HG03521 (cell line): ENCODE data around the gene ATP2B3.

ENCODE experiments used
- ATAC-seq: cut with Tn5 transposase; IDR thresholded peaks from one replicate; pipeline ENCODE4 v1.9.1; 2021; ENCODE audit warnings: mild to moderate bottlenecking, moderate library complexity; ENCODE audit not compliant: unreplicated experiment

The ATP2B3 gene

DNA sequence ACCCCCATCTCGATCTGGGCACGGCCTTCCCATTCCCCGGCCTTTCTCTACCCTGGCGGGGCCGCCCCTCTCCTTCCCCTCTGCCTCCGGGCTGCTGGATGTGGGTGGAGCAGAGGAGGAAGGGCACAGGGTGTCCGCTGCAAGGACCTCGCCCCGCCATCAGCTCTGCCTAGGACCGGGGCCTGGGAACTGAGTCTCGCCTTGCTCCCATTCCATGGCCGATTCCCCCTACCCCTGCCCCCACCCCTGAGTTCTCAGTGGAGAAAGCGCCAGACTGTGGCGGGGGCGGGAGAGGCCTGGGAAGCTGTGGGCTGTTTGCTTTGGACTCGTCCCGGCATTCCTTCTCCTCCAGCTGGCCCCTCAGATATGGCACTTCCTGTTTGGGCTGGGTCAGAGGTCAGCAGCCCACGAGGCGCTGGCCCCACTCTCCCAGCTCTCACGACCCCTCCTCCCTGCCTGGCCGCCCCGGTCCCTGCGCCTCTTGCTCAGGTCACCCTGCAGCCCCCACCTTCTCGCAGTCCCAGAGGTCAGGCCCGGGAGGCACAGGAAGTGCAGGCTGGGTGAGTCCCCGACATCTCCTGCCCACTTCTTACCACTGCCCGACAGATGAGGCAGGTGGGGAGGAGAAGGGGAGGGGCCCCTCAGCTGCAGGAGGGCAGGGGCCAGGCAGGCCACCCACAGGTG, 29.1 kb upstream of the ATP2B3 start:
- no peak for ATAC-seq

DNA sequence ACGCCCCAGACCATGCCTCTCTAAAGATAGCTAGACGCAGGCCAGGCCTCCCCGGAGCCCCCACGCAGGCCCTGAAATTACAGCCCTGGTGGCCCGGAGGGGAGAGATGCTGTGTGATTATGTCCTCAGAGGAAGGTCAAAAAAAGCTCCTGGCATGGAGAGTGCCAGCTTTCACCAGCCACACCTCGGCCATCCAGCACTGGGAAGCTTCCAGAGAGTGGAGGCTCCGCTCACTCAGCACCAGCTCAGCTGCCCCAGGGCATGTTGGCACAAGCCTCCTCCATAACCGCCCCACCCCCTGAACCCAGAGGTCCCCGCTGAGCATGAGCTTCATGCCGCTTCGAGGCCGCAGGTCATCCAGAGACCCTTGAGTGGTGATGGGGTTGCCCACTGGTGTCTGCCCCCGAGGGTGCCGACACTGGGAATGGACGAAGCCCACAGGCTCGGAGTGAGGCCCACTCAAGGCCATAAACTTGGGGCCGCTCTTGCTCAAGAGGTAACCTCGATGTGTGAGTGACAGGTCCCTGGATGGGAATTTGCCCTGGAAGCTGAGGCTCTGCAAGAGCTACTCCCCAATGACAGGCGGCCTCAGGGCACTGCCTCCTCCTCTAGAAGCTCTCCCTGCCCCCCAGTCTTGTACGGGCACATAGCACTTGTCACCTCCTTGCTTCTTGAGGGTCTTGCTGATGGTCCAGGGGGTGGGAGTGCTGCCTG, 27.1 kb upstream of the ATP2B3 start:
- ATAC-seq, result no peak

DNA sequence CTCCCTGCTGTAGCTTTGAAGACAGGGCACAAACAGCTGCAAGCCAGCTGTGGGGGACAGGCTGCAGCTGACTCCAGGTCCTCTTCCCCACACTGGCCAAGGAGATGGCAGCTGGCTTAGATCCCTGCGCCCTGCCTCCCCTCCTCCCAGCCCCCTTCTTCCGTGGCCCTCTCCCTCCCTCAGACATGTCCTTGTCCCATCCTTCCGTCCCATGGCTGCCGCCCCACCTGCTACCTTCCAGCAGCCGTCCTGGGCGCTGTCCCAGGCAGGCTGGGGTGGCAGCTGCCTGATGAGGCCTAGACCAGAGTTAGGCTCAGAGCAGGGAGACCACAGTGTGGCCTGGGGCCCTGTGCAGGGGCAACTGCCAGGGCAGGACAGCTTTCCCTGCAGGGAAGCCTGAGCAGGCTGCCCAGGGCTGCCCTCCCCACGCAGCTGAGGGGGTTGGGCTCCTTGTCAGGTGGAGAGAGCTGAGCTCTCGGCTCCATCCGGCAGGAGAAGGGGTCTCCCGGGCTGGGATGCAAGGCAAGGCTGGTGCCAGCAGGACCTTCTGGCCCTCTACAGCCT, 26.0 kb upstream of the ATP2B3 start:
- ATAC-seq, result no peak

DNA sequence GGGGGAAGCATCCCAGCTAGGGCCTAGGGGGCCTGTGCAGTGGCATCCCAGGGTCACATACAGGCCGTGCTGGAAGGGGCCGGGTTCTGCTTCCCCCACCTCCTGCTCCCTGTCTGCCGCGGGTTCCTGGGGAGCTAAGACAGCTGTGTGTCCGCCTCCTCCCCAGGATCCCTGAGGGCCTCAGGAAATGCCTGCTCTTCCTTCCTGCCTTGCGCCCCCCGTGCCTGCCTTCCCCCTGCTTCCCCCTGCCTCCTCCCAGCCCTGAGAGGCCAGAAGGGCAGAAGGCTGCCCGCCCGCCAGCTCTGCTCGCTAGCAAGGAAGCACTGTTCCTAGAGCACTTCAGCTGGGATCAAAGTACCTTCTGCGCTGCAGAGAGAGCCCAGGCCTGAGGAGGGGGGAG, 25.5 kb upstream of the ATP2B3 start:
- no peak for ATAC-seq

DNA sequence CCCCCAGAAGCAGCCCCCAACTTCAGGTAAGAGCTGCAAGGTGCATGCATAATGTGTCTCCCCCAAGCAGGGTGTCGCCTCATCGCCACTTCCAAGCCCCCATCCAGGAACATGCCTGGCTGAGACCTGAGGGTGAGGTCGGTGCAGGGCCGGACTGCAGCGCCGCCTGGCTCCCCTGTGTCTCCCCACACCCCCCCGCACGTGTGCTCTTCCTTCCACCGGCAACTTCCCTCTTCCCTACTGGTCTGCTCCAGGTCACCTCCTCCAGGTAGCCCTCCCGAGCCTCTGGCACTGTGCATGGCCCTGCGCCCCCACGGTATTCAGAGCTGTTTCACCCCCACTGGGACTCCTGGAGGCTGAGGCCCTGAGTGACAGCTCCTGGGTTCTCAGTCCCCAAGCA, 24.9 kb upstream of the ATP2B3 start:
- ATAC-seq, result no peak

DNA sequence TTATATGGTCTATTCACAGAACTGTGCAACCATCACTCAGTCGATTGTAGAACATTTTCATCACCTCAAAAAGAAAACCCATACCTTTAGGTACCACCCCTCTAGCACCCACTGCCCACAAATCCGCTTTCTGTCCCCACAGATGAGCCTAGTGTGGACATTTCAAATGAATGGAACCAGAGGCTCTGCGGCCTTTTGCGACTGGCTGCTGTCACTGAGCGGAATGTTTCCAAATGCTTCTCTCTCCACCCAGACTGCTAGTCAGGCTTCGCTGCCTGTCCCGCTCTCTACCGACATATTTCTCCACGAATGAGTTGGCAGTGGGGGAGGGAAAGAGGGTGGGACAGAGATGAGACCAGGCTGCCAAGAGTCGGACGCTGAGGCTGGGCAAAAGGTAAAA, 24.4 kb upstream of the ATP2B3 start:
- ATAC-seq, result no peak

DNA sequence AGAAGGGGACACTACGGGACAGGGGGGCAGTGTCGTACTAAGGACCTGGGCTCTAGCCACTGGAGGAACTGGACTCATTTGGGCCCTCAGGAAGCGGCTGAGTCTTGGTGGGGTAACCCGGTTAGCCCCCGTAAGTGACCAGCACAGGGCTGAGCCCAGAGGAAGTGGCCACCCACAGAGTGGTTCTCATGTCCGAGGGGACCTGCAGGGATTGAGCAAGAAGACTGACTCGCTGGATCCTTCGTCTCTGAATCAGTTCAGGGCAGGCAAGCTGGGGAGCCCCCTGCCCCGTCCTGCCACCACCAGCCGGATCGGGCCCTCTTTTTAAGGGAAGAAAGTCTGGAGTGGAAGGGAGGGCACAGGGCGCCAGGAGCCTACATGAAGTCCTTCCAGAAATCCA, 23.4 kb upstream of the ATP2B3 start:
- ATAC-seq, result no peak

DNA sequence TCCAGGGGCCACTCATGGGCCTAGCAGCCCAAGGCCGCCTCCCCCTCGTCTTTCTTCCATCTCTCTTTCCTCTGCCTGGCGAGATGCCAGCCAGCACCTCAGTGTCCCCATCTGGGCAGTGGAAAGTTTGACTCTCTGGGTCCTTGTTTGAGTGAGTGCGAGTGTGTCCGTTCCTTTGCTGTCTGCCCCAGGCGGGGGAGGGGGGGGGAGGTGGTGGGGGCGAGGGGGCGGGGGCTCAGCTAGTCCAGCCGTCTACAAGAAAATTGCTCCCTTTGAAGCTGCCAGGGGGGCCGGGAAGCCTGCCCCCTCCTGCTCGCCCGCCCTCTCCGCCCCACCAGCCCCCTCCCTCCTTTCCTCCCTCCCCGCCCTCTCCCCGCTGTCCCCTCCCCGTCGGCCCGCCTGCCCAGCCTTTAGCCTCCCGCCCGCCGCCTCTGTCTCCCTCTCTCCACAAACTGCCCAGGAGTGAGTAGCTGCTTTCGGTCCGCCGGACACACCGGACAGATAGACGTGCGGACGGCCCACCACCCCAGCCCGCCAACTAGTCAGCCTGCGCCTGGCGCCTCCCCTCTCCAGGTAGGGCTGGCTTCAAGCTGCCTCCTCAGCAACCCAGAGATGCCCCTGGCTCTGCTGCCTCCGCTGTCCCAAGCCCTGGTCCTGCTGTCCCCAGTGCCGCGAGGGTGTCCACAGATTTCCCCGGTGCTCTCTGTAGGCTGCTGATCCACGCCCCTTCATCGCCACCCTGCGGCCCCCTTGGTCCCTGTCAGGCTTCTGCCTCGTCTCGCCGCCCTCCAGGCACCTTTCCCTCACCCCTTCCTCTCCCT, 22.7 kb upstream of the ATP2B3 start, which contains the start of gene BGN:
Gene BGN (plus strand): TSS at position 440 of the 821 bp plus-strand sequence. CDS start 9,652 bp downstream, outside the sequence.
- no peak for ATAC-seq

DNA sequence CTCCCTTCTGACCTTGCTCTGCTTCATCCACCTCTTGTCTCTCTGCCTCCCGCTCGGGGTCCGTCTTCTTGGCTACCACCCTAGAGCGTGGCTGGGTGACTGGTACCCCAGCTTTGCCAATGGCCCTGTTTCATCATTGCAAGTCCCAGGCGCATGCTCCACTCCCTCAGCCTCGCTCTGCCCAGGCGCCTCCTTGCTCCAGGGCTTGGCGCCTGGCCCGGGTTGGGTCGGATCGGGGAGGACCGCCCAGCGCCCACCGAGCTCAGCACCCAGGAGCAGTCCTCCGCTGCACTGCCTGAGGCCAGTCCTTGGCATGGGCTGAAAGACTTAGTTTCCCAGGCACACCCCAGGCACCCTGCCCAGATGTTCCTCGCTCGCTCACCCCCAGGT, 22.1 kb upstream of the ATP2B3 start:
- no peak for ATAC-seq

DNA sequence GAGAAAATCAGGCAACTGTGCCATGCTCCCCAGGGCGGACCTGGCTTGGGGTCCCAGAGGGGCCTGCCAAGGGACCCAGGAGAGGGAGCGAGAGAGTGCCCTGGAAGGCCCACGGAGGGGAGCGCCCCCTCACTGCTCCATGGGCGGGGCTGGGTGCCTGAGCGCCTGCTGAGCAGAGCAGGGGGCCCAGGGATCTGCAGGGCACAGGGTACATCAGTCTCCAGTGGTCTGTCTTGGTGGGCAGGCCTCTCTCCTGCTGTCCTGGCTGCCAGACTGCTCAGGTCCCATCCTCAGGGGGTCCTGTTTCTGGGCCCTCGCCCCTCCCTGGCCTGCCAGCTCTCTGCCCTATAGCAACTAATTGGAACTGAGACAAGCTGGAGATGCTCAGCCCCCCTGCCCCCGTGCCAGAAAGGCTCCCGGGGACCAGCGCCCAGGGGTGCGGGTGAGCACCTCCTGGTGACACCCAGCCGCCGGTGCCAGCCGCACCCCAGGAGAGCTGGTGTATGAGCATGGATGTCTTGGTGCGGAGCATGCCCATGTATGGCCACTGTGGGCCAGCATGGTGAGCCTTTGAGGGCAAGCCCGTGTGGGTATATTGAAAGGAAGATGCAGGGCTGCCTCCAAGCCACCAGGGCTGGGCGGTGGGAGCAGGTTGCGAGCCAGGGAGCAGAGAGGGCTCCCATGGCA, 21.4 kb upstream of the ATP2B3 start:
- no peak for ATAC-seq

DNA sequence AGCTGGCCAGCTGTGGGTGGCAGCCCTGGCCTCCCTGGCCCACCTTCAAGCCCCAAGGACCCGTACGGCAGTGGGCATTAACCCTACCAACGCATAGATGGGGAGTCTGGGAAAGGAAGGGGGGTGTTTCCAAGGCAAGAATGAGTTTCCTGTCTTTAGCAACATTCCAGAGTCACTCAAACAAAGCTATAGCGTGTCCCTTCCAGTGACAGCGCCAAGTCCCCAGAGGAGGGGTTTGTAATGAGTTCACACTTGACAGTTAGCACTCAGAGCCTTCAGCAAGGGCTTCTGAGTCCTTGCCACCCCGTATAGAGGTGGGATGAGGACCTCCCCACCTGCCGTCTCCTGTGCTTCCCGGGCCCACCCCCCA, 20.9 kb upstream of the ATP2B3 start:
- no peak for ATAC-seq

DNA sequence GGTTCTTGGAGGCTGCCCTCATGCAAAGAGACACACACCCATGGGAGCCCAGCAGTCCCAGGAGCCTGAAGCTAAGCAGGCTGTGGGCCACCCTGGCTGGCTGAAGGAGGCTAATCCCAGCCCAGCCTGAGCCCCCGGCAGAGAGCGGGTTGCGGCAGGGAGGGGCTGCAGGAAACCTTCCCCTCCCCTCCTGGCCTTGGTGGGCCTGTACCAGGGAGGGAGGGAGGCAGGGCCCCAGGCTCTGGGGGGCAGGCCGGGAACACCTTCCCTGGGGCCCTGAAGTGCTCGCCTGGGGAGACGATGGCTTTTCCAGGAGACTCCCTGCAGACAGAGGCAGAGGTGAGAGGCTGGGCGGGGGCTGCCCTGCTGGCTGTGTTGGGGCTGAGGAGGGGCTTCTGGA, 19.0 kb upstream of the ATP2B3 start:
- no peak for ATAC-seq

DNA sequence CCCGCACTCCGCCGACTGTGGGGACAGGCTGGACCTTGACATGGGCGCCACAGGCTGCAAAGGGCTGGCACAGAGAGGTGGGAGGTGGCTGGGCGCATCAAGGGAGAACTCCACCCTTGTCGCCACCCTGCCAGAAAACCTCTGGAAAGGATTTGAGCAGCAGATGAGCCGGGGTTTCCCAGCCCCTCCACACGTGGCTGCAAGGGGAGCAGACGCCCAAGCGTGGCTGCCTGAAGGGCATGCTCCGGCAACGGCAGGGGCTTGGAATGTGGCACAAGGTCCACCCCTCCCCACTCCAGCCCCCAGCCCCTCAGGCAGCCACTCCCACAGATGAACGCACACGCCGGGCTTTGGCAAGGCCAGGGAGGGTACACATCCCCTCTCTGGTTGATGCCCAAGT, 18.1 kb upstream of the ATP2B3 start:
- ATAC-seq, result no peak

DNA sequence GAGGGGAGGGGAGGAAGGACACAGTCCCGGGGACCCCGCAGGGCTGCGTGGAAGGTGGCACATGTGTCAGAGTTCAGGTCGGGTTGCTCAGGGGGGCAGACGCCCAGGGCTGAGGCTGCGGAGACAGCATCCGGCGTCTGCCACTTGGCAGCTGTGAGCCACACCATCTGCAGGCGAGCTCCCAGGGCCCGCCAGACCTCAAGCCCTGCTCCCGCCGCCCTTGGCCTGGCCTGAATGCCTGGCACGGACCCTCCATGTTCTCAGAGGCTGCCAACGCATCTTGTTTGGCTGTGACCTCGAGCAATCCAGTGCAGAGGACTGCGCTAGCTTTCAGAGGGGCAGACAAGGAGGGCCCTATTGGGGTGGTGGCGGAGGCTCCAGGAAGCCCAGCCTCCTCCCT, 17.6 kb upstream of the ATP2B3 start:
- no peak for ATAC-seq

DNA sequence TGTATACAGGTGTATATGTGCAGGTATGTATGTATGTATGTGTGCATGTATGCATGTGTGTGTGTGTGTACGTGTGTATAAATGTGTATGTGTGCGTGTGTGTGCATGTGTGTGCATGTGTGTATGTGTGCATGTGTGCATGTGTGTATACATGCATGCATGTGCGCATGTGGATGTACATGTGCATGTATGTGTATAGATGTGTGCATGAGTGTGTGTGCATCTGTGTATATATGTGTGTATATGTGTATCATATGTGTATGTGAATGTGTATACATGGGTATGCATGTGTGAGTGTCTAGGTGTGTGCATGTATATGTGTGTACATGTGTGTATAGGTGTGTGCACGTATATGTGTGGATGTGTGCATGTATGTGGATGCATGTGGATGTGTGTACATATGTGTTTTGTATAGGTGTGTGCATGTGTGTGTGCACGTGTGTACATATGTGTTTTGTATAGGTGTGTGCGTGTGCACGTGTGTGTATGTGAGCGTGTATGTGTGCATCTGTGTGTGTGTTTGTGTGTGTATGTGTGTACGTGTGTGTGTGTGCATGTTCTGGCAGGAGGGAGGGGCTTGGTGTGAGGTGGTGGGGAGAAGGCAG, 16.7 kb upstream of the ATP2B3 start:
- no peak for ATAC-seq

DNA sequence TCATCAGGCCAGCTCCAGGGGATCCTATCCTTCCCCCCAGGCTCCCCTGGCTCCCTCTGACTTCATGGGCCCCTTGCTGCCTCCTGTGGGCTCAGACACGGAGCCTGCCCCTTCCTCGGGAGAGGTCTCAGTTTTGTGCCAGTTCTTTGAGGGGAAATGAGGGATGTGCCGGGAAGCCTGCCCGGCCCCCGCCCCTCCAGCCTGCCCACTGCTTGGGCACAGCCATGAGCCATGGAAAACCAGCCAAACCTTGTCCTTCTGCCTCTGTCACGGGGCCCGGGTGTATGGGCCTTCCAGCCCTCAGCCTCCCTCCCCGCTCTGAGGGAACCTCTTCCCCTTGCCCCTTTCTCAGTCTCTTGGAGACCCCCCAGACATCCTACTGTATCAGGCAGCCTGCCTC, 15.9 kb upstream of the ATP2B3 start:
- no peak for ATAC-seq

DNA sequence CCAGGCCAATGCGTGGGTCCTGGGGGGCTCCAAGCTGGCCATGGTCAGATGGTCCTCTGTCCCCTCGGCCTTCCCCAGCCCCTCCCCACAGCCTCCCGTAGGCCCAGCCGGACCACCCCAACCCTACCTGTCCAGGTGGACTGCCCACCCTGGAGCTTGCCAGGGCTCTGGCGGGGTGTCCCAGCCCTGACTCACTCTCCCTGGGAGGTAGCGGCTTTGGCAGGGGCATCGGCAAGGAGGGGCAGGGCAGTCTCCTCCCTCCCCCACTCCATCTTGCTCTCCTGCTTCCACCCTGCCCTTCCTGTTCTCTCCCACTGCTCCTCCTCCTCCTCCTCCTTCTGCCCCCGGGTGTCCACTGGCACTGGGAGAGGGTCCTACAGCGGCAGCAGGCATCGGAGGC, 15.3 kb upstream of the ATP2B3 start:
- no peak for ATAC-seq

DNA sequence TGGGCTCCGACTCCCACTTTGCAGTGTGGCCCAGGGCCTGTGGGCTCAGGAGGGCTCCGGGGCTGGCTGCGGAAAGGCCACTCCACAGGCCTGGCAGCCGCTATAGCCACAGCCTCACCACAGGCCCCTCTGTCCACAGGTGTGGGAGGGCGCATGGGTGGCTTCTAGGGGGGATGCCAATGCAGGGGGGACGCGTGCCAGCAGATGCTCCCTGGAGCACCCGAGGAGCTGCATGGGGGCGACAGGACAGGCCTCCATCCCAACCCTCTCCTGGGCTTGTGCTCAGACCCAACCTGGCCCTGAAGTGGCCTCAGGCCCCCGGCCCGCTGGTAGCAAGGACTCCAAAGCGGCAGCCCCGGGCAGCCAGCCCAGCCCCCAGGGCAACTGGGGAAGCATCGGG, 14.6 kb upstream of the ATP2B3 start:
- no peak for ATAC-seq

DNA sequence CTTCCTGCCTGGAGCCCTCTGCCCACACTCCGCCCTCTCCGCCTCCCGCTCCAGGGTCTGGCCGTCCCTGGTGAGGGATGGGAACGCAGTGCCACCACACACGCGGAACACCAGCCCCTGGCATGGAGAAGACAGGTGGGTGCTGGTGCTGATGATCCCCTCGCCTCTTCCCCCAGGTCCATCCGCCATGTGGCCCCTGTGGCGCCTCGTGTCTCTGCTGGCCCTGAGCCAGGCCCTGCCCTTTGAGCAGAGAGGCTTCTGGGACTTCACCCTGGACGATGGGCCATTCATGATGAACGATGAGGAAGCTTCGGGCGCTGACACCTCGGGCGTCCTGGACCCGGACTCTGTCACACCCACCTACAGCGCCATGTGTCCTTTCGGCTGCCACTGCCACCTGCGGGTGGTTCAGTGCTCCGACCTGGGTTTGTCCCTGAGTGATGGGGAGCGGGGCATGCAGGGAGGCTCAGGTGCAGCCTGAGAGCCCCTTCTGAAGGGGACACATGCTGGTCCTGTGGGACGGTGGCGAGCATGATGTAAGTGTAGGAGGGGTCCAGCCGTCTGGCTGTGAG, 12.9 kb upstream of the ATP2B3 start:
- ATAC-seq, result no peak

DNA sequence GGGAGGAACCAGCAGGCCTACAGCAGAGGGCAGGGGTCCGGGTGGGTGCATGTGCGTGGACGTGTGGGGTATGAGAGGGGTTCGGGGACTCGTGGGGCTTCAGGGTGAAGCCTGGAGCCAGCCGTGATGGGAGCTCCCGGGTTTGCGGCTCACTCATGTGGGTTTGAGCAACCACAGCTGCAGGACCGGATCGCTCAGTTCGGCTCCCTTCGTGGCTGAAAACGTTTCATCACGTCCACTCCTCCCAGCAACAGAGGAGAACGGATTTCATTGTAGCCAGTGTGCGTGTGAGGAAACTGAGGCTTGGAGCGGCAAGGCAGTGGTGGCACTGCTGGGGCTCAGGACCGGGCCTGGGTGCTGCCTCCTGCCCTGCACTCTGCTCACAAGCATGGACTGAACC, 12.1 kb upstream of the ATP2B3 start:
- no peak for ATAC-seq
